ENCODE data around the gene GHRH. TPM values are rescaled to one million over a fixed set of nuclear protein-coding genes. Genes with fewer than 3 reads are reported as not detected.

GHRH gene
- total RNA-seq, 3 donors from 2014 or later (not counting 1 experiment from before 2014, with no cell fraction given): not detected

DNA sequence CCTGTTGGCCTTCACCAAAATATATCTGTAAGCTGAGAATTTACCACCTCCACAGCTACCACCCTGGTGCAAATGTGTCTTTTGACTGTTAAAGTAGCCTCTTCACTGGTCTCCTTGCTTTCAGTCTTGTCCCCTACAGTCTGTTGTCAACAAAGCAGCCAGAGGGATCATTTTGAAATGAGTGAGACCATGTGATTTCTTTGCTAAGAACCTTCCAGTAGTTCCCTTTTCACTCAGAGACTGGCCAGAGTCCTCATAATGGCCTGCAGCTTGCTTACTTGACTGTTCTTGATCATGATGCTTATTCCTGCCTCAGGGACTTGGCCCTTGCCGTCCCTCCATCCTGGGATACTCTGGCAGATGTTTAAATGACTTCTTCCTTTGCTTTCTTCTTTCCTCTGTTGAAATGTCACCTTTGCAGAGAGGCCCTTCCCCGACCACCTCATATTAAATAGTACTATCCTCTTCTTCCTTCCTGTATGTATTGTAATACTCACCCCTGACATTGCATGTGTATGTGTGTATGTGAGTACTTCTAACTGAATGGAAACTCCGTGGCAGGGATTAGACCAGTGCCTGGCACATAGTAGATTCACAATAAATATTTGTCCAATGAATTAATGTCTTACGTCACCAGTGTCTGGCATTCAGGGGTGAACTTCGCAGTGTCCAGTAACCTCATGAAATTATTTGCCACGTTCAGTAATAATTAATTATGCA lies 32.8 kb upstream of the GHRH start:
- Mint-ChIP-seq H3K27ac (peak overlapping the region in 1 of 2 donors; percentile 2), H3K36me3 (peaks cover 8% of the 10 kb centered on the region), H3K4me1 (peaks cover 40 to 57% of the 10 kb centered on the region in 2 donors), H3K4me3 (no peak overlapping the region), H3K9me3 (peaks cover 3% of the 10 kb centered on the region in 2 donors), H3K27me3 (ENCODE audit: low read depth in 2 of 2) (no peaks in the 10 kb centered on the region)
- Histone ChIP-seq H3K9me3 (ENCODE audit: control insufficient read depth, insufficient read depth, low read length) (no peaks in the 10 kb centered on the region), H3K36me3 (ENCODE audit: control insufficient read depth, insufficient read depth, low read length) (peaks cover 5% of the 10 kb centered on the region), H3K27me3 (ENCODE audit: control insufficient read depth, insufficient read depth, low read length) (no peaks in the 10 kb centered on the region), H3K27ac (ENCODE audit: low read length) (no peak overlapping the region), H3K4me1 (ENCODE audit: control insufficient read depth, insufficient read depth, low read length) (peaks cover 13% of the 10 kb centered on the region), H3K4me3 (ENCODE audit: low read length) (no peak overlapping the region)
- DNase-seq (no peak), ATAC-seq (no peak)
- no peak for TF ChIP-seq CTCF (IDR thresholded peaks at IDR 0.05)
- intact Hi-C loops (cut with micrococcal nuclease): no loop called here
- WGBS (ENCODE audit: insufficient coverage): 98% methylated on average over 5 of the region's 6 CpGs

DNA sequence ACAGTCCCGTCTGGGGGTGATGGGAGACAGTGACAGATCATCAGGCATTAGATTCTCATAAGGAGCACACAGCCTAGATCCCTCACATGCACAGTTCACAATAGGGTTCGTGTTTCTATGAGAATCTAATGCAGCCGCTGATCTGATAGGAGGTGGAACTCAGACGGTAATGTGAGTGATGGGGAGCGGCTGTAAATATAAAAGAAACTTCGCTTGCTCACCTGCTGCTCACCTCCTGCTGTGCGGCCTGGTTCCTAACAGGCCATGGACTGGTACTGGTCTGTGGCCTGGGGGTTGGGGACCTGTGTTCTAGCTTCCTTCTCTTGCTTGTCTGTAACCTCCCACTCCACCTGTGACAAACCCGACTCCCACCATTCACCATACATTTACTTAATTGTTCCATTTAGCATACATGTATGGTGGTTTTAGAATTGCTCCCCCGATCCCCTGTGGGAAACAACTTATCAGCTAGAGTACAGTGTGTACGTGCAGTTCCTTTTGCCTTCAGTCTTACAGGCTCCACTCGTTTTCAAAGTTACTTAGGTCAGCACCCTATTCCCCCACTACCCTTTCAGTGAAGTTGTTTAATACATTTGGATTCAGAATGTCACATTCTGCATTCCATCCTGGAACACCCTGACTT lies 31.8 kb upstream of the GHRH start:
- H3K27ac ChIP-seq (ENCODE audit: low read length): no peak overlapping the region
- H3K9me3 ChIP-seq (ENCODE audit: control insufficient read depth, insufficient read depth, low read length): no peaks in the 10 kb centered on the region
- H3K27ac Mint-ChIP-seq: peak overlapping the region in 1 of 2 donors; percentile 58
- peaks cover 3% of the 10 kb centered on the region in 2 donors for H3K9me3 Mint-ChIP-seq
- H3K4me1 Mint-ChIP-seq: peaks cover 40 to 52% of the 10 kb centered on the region in 2 donors
- intact Hi-C loops (cut with micrococcal nuclease): no loop called here
- H3K36me3 ChIP-seq (ENCODE audit: control insufficient read depth, insufficient read depth, low read length): peaks cover 2% of the 10 kb centered on the region
- H3K4me3 Mint-ChIP-seq: peak overlapping the region; percentile 5
- no peak for TF ChIP-seq CTCF (IDR thresholded peaks at IDR 0.05)
- no peak for DNase-seq
- ATAC-seq: no peak
- 96% methylated on average over 10 of the region's 11 CpGs for WGBS (ENCODE audit: insufficient coverage)
- H3K4me1 ChIP-seq (ENCODE audit: control insufficient read depth, insufficient read depth, low read length): peaks cover 19% of the 10 kb centered on the region
- no peaks in the 10 kb centered on the region for H3K27me3 ChIP-seq (ENCODE audit: control insufficient read depth, insufficient read depth, low read length)
- no peaks in the 10 kb centered on the region for H3K27me3 Mint-ChIP-seq (ENCODE audit: low read depth in 2 of 2)
- no peak overlapping the region for H3K4me3 ChIP-seq (ENCODE audit: low read length)
- H3K36me3 Mint-ChIP-seq: peaks cover 8% of the 10 kb centered on the region

- Mint-ChIP-seq H3K27me3 (ENCODE audit: low read depth in 2 of 2) (no peaks in the 10 kb centered on the region), H3K9me3 (peaks cover 3% of the 10 kb centered on the region in 2 donors), H3K4me3 (peak overlapping the region; percentile 92), H3K27ac (peak overlapping the region; percentile 74 to 96), H3K36me3 (peaks cover 8% of the 10 kb centered on the region), H3K4me1 (peaks cover 34 to 43% of the 10 kb centered on the region in 2 donors)
- H3K27me3 ChIP-seq (ENCODE audit: control insufficient read depth, insufficient read depth, low read length): no peaks in the 10 kb centered on the region
- no peak overlapping the region for H3K4me3 ChIP-seq (ENCODE audit: low read length)
- 90% methylated on average over 5 of the region's 6 CpGs for WGBS (ENCODE audit: insufficient coverage)
- H3K4me1 ChIP-seq (ENCODE audit: control insufficient read depth, insufficient read depth, low read length): peaks cover 19% of the 10 kb centered on the region
- no peaks in the 10 kb centered on the region for H3K36me3 ChIP-seq (ENCODE audit: control insufficient read depth, insufficient read depth, low read length)
- H3K27ac ChIP-seq (ENCODE audit: low read length): no peak overlapping the region
- DNase-seq (no peak), ATAC-seq (no peak)
- intact Hi-C loops (cut with micrococcal nuclease): no loop called here
- TF ChIP-seq CTCF (IDR thresholded peaks at IDR 0.05): no peak
- H3K9me3 ChIP-seq (ENCODE audit: control insufficient read depth, insufficient read depth, low read length): no peaks in the 10 kb centered on the region
Measured at GRCh38 chr20:37291724-37292126, 30.1 kb upstream of the GHRH start.

Data from natural killer cell (primary cell).